SK-N-SH (cell line): ENCODE results near the gene AHDC1. TPM values are rescaled to one million over a fixed set of nuclear protein-coding genes. Genes with fewer than 3 reads are reported as not detected.

ENCODE experiments used
- CTCF ChIA-PET: fragments of 300-600, 350-600 bp; formaldehyde crosslinking; extraction: SDS; loops from one replicate; lab custom pipeline; 2021; lab: Yijun Ruan, JAX
- POLR2A ChIA-PET: fragments of 350-600 bp; sonication (Branson Sonifier 250); formaldehyde crosslinking; extraction: SDS; loops from one replicate; lab custom pipeline; 2020; ENCODE audit warnings: antibody characterized with exemption, inconsistent platforms; lab: Yijun Ruan, JAX
- DNase-seq: peaks from one replicate; pipeline ENCODE4 v3.0.0; 2012
- H2AFZ ChIP-seq: fragments of 200-600 bp; sonication (generic); 2 replicates; pipeline ENCODE4 v1.8.1; 2016; ENCODE audit warnings: antibody characterized with exemption, mild to moderate bottlenecking, low read depth
- H3F3A ChIP-seq: fragments of 200-600 bp; sonication (generic); replicated peaks from 2 replicates; pipeline ENCODE3; 2016; ENCODE audit warnings: antibody characterized with exemption, mild to moderate bottlenecking; ENCODE audit not compliant: insufficient read depth
- H3K27ac ChIP-seq, 2 experiments: fragments of 200-500 bp in 1 of 2; fragments of 200-600 bp in 1 of 2; sonication (Bioruptor generic) in 1 of 2; sonication (generic), shearing (Covaris generic) in 1 of 2; 2 replicates each; pipeline versions ENCODE4 v1.5.1 to v1.6.1; 2014 to 2016; ENCODE audit warnings: low read depth in 2 of 2, inconsistent platforms in 1 of 2, low read length in 1 of 2, mild to moderate bottlenecking in 1 of 2, mixed read lengths in 1 of 2
- H3K27me3 ChIP-seq: fragments of 200-600 bp; sonication (generic), shearing (Covaris generic); 2 replicates; pipeline ENCODE4 v1.6.1; 2016; ENCODE audit warnings: mixed run types; ENCODE audit not compliant: insufficient read depth
- H3K36me3 ChIP-seq, 2 experiments: fragments of 200-500 bp in 1 of 2; fragments of 200-600 bp in 1 of 2; sonication (Bioruptor generic) in 1 of 2; sonication (generic) in 1 of 2; replicated peaks in 1 of 2; 2 replicates each; pipeline versions ENCODE3 to v1.5.1; 2014 to 2016; ENCODE audit warnings: low read length in 1 of 2, mild to moderate bottlenecking in 1 of 2; ENCODE audit not compliant: insufficient read depth in 2 of 2, control insufficient read depth in 1 of 2
- H3K4me1 ChIP-seq, 2 experiments: fragments of 200-500 bp in 1 of 2; fragments of 200-600 bp in 1 of 2; sonication (Bioruptor generic) in 1 of 2; sonication (generic), shearing (Covaris generic) in 1 of 2; 2 replicates each; pipeline versions ENCODE4 v1.5.1 to v1.6.1; 2014 to 2016; ENCODE audit warnings: low read depth in 1 of 2, low read length in 1 of 2, mixed run types in 1 of 2; ENCODE audit not compliant: insufficient read depth in 2 of 2, control insufficient read depth in 1 of 2
- H3K4me2 ChIP-seq: fragments of 200-600 bp; sonication (generic), shearing (Covaris generic); 2 replicates; pipeline ENCODE4 v1.6.1; 2017; ENCODE audit warnings: mixed run types
- H3K4me3 ChIP-seq, 2 experiments: fragments of 200-500 bp in 1 of 2; fragments of 200-600 bp in 1 of 2; sonication (Bioruptor generic) in 1 of 2; sonication (generic), shearing (Covaris generic) in 1 of 2; 2 replicates each; pipeline versions ENCODE4 v1.5.1 to v1.8.1; 2014 to 2016; ENCODE audit warnings: low read depth in 2 of 2, inconsistent platforms in 1 of 2, low read length in 1 of 2, mild to moderate bottlenecking in 1 of 2, mixed read lengths in 1 of 2, moderate library complexity in 1 of 2
- H3K79me2 ChIP-seq: fragments of 200-600 bp; sonication (generic); 2 replicates; pipeline ENCODE4 v1.8.1; 2017; ENCODE audit warnings: mild to moderate bottlenecking; ENCODE audit not compliant: insufficient read depth
- H3K9ac ChIP-seq: fragments of 200-600 bp; sonication (generic); 2 replicates; pipeline ENCODE4 v1.6.1; 2017; ENCODE audit warnings: mixed run types
- H3K9me2 ChIP-seq: fragments of 200-600 bp; sonication (generic); 2 replicates; pipeline ENCODE4 v1.6.1; 2017; ENCODE audit warnings: mixed run types
- H3K9me3 ChIP-seq: fragments of 200-600 bp; sonication (generic); 2 replicates; pipeline ENCODE4 v1.6.1; 2017; ENCODE audit warnings: mixed run types, mild to moderate bottlenecking, moderate library complexity
- H4K20me1 ChIP-seq: fragments of 200-600 bp; sonication (generic); 2 replicates; pipeline ENCODE4 v1.6.1; 2017; ENCODE audit warnings: mild to moderate bottlenecking, mixed run types; ENCODE audit not compliant: insufficient read depth
- CHD2 ChIP-seq: fragments of 150-350 bp; IDR thresholded peaks from 2 replicates; pipeline ENCODE4 v1.6.1; 2018; ENCODE audit warnings: low read length; ENCODE audit not compliant: partially characterized antibody
- EP300 ChIP-seq, 2 experiments: IDR thresholded peaks; 2 replicates each; pipeline versions ENCODE4 v1.4.0 to v1.6.1; 2012; ENCODE audit warnings: borderline replicate concordance in 1 of 2, low read depth in 1 of 2, low read length in 1 of 2
- FOXJ3 ChIP-seq: sonication (generic); formaldehyde crosslinking; IDR thresholded peaks from 2 replicates; pipeline ENCODE4 v1.5.1; 2020; ENCODE audit warnings: mild to moderate bottlenecking, missing genetic modification reagents
- GABPA ChIP-seq: IDR thresholded peaks from 2 replicates; pipeline ENCODE4 v1.4.0; 2012; ENCODE audit warnings: low read depth, mild to moderate bottlenecking
- MXI1 ChIP-seq: IDR thresholded peaks from 2 replicates; pipeline ENCODE4 v1.6.1; 2012; ENCODE audit warnings: mild to moderate bottlenecking, low read depth, low read length, improper control_type of control experiment
- POLR2AphosphoS5 ChIP-seq: IDR thresholded peaks from 2 replicates; pipeline ENCODE4 v1.6.1; 2012; ENCODE audit warnings: low read depth, low read length
- RXRA ChIP-seq: IDR thresholded peaks from 2 replicates; pipeline ENCODE4 v1.4.0; 2012; ENCODE audit warnings: low read depth, mild to moderate bottlenecking, borderline replicate concordance
- SIN3A ChIP-seq: IDR thresholded peaks from 2 replicates; pipeline ENCODE4 v1.6.1; 2012; ENCODE audit warnings: low read depth, mild to moderate bottlenecking, low read length, moderate library complexity, borderline replicate concordance
- SMC3 ChIP-seq: IDR thresholded peaks from 2 replicates; pipeline ENCODE4 v1.6.1; 2012; ENCODE audit warnings: low read depth, low read length, improper control_type of control experiment
- TAF1 ChIP-seq: IDR thresholded peaks from 2 replicates; pipeline ENCODE4 v1.6.1; 2012; ENCODE audit warnings: low read depth, mild to moderate bottlenecking, low read length, moderate library complexity, borderline replicate concordance
- TEAD4 ChIP-seq: IDR thresholded peaks from 2 replicates; pipeline ENCODE4 v1.4.0; 2012; ENCODE audit warnings: mild to moderate bottlenecking, borderline replicate concordance; ENCODE audit not compliant: insufficient read depth
- YY1 ChIP-seq: IDR thresholded peaks from 2 replicates; pipeline ENCODE4 v1.4.0; 2012; ENCODE audit warnings: low read depth, mild to moderate bottlenecking
- WGBS: methylation state at CpG from one replicate; pipeline ENCODE4 v1.1.6; 2017; ENCODE audit warnings: low lambda C conversion rate; 5-methylcytosine and 5-hydroxymethylcytosine counted together
- polyA plus RNA-seq, 3 experiments: library from polyadenylated mRNA; depleted of rRNA; stranded (reverse); fragments of >200 nt; gene quantifications; 2 replicates each; pipeline ENCODE4 v1.2.3, GENCODE V29; 2012
- TF ChIP-seq, protein P1 (sequence below): IDR thresholded peaks from 2 replicates; pipeline ENCODE4 v1.4.0; 2012; ENCODE audit warnings: low read depth, borderline replicate concordance
- TF ChIP-seq, protein P2 (sequence below): fragments of 150-350 bp; IDR thresholded peaks from 2 replicates; pipeline ENCODE4 v1.6.1; 2017; ENCODE audit warnings: antibody characterized with exemption, low read length, low read depth, borderline replicate concordance
- TF ChIP-seq, protein P3 (sequence below): IDR thresholded peaks from 2 replicates; pipeline ENCODE4 v1.6.1; 2012; ENCODE audit warnings: mild to moderate bottlenecking, low read depth, low read length, moderate library complexity
- TF ChIP-seq, protein P4 (sequence below): IDR thresholded peaks from 2 replicates; pipeline ENCODE4; 2012
- TF ChIP-seq, protein P5 (sequence below): IDR thresholded peaks from 2 replicates; pipeline ENCODE4 v1.4.0; 2012; ENCODE audit warnings: low read depth
- TF ChIP-seq, protein P6 (sequence below): fragments of 200-600 bp; sonication (generic); IDR thresholded peaks from 2 replicates; pipeline ENCODE4 v1.6.1; 2017; ENCODE audit warnings: antibody characterized with exemption, mild to moderate bottlenecking, moderate library complexity

The AHDC1 gene
- polyA plus RNA-seq, 1 of the 3 experiments (the other 2 are of a cell fraction), result 8.5 TPM

DNA sequence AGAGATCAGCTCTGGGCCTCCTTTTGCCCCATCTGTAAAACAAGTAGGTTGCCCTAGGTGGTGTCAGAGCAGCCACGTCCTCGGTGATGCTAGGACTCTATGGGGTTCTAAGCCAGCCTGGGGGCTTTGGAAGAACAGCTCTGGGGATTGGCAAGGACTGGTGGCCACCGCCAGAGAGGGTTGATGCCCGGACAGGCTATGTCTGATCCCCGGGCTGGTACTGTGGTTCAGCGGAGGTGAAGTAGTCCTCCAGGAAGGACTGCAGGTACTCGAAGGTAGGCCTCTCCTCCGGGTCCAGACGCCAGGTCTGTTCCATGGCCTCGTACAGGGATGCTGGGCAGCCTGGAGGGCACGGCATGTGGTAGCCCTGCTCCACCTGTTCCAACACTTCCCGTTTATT, 8.8 kb upstream of the AHDC1 start:
- Histone ChIP-seq H3K79me2 (no peaks in the 10 kb centered on the region), H3K9me2 (no peaks in the 10 kb centered on the region), H3K9me3 (no peaks in the 10 kb centered on the region), H3K36me3 (no peaks in the 10 kb centered on the region), H3K27ac (no peak overlapping the region), H3K4me2 (no peak overlapping the region), H3K4me3 (no peak overlapping the region), H3F3A (no peaks in the 10 kb centered on the region), H2AFZ (no peak overlapping the region), H3K4me1 (peaks cover 0 to 6% of the 10 kb centered on the region in 2 experiments; a peak in 1 of 4 replicates), H4K20me1 (no peaks in the 10 kb centered on the region), H3K27me3 (no peaks in the 10 kb centered on the region), H3K9ac (no peak overlapping the region)
- POLR2A ChIA-PET, result no interaction called here
- 50% methylated on average over 3 of the region's 12 CpGs for WGBS
- DNase-seq, result no peak
- CTCF ChIA-PET, result interaction anchor here (22.9 to 27.7 kb wide), 2 partner anchors 49 to 51 kb away, joined by 526 to 603 read pairs; partner anchors contain the start of gene IFI6
- TF ChIP-seq, protein P1, sequence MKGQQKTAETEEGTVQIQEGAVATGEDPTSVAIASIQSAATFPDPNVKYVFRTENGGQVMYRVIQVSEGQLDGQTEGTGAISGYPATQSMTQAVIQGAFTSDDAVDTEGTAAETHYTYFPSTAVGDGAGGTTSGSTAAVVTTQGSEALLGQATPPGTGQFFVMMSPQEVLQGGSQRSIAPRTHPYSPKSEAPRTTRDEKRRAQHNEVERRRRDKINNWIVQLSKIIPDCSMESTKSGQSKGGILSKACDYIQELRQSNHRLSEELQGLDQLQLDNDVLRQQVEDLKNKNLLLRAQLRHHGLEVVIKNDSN, result no peak
- TF ChIP-seq YY1 (no peak), MXI1 (no peak), POLR2AphosphoS5 (no peak), RXRA (no peak), CHD2 (no peak), GABPA (no peak), SMC3 (no peak), FOXJ3 (no peak), TEAD4 (no peak), SIN3A (no peak), EP300 (IDR thresholded peaks at IDR 0.05; ENCODE audit: borderline replicate concordance in 1 of 2, low read depth in 1 of 2, low read length in 1 of 2) (no peak), TAF1 (no peak)
- TF ChIP-seq, protein P2, sequence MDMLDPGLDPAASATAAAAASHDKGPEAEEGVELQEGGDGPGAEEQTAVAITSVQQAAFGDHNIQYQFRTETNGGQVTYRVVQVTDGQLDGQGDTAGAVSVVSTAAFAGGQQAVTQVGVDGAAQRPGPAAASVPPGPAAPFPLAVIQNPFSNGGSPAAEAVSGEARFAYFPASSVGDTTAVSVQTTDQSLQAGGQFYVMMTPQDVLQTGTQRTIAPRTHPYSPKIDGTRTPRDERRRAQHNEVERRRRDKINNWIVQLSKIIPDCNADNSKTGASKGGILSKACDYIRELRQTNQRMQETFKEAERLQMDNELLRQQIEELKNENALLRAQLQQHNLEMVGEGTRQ, result no peak
- TF ChIP-seq, protein P3, sequence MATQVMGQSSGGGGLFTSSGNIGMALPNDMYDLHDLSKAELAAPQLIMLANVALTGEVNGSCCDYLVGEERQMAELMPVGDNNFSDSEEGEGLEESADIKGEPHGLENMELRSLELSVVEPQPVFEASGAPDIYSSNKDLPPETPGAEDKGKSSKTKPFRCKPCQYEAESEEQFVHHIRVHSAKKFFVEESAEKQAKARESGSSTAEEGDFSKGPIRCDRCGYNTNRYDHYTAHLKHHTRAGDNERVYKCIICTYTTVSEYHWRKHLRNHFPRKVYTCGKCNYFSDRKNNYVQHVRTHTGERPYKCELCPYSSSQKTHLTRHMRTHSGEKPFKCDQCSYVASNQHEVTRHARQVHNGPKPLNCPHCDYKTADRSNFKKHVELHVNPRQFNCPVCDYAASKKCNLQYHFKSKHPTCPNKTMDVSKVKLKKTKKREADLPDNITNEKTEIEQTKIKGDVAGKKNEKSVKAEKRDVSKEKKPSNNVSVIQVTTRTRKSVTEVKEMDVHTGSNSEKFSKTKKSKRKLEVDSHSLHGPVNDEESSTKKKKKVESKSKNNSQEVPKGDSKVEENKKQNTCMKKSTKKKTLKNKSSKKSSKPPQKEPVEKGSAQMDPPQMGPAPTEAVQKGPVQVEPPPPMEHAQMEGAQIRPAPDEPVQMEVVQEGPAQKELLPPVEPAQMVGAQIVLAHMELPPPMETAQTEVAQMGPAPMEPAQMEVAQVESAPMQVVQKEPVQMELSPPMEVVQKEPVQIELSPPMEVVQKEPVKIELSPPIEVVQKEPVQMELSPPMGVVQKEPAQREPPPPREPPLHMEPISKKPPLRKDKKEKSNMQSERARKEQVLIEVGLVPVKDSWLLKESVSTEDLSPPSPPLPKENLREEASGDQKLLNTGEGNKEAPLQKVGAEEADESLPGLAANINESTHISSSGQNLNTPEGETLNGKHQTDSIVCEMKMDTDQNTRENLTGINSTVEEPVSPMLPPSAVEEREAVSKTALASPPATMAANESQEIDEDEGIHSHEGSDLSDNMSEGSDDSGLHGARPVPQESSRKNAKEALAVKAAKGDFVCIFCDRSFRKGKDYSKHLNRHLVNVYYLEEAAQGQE, result no peak
- TF ChIP-seq, protein P4, sequence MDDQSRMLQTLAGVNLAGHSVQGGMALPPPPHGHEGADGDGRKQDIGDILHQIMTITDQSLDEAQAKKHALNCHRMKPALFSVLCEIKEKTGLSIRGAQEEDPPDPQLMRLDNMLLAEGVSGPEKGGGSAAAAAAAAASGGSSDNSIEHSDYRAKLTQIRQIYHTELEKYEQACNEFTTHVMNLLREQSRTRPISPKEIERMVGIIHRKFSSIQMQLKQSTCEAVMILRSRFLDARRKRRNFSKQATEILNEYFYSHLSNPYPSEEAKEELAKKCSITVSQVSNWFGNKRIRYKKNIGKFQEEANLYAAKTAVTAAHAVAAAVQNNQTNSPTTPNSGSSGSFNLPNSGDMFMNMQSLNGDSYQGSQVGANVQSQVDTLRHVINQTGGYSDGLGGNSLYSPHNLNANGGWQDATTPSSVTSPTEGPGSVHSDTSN, result no peak
- TF ChIP-seq, protein P5, sequence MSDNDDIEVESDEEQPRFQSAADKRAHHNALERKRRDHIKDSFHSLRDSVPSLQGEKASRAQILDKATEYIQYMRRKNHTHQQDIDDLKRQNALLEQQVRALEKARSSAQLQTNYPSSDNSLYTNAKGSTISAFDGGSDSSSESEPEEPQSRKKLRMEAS, result no peak
- TF ChIP-seq, protein P6, sequence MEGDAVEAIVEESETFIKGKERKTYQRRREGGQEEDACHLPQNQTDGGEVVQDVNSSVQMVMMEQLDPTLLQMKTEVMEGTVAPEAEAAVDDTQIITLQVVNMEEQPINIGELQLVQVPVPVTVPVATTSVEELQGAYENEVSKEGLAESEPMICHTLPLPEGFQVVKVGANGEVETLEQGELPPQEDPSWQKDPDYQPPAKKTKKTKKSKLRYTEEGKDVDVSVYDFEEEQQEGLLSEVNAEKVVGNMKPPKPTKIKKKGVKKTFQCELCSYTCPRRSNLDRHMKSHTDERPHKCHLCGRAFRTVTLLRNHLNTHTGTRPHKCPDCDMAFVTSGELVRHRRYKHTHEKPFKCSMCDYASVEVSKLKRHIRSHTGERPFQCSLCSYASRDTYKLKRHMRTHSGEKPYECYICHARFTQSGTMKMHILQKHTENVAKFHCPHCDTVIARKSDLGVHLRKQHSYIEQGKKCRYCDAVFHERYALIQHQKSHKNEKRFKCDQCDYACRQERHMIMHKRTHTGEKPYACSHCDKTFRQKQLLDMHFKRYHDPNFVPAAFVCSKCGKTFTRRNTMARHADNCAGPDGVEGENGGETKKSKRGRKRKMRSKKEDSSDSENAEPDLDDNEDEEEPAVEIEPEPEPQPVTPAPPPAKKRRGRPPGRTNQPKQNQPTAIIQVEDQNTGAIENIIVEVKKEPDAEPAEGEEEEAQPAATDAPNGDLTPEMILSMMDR, result no peak
